Heart left ventricle (tissue), 16 donors: ENCODE data around the gene ARPC2. TPM values are rescaled to one million over a fixed set of nuclear protein-coding genes. Genes with fewer than 3 reads are reported as not detected.
A peak's percentile ranks its signal among the peaks of the same experiment; 100 is the strongest.

Experiments
- ATAC-seq, 4 donors: fragments of 200-7000 bp; cut with Tn5 transposase; one replicate each; pipeline ENCODE4 v1.9.1; 2020 to 2022; ENCODE audit warnings: moderate library complexity in 4 of 4, mild to moderate bottlenecking in 3 of 4, moderate number of reproducible peaks in 1 of 4
- DNase-seq, 5 donors: peaks; one replicate each; pipeline ENCODE4 v3.0.0-alpha.2; 2020
- H3K27ac ChIP-seq, 12 donors: fragments of 200-600 bp; sonication (generic) in 4 of 12; one replicate each; pipeline versions ENCODE4 v1.5.0 to v1.8.0; 2016 to 2022; ENCODE audit warnings: mild to moderate bottlenecking in 2 of 12
- H3K27me3 ChIP-seq, 9 donors: fragments of 200-600 bp; sonication (generic) in 2 of 9; one replicate each; pipeline versions ENCODE4 v1.5.1 to v1.8.0; 2016 to 2022; ENCODE audit warnings: mild to moderate bottlenecking in 3 of 9
- H3K36me3 ChIP-seq, 9 donors: fragments of 200-600 bp; sonication (generic) in 2 of 9; one replicate each; pipeline versions ENCODE4 v1.5.0 to v1.8.0; 2018 to 2022; ENCODE audit warnings: mild to moderate bottlenecking in 2 of 9
- H3K4me1 ChIP-seq, 12 donors: fragments of 200-600 bp; sonication (generic) in 4 of 12; one replicate each; pipeline versions ENCODE4 v1.5.0 to v1.8.0; 2016 to 2022; ENCODE audit warnings: mild to moderate bottlenecking in 3 of 12
- H3K4me3 ChIP-seq, 12 donors: fragments of 200-600 bp; sonication (generic) in 4 of 12; one replicate each; pipeline versions ENCODE4 v1.5.0 to v1.8.0; 2017 to 2022; ENCODE audit warnings: mild to moderate bottlenecking in 9 of 12, moderate library complexity in 4 of 12
- H3K9me3 ChIP-seq, 12 donors: fragments of 200-600 bp; sonication (generic) in 4 of 12; one replicate each; pipeline versions ENCODE4 v1.5.0 to v1.8.0; 2016 to 2022; ENCODE audit warnings: mild to moderate bottlenecking in 1 of 12
- CTCF ChIP-seq, 12 donors: fragments of 200-600 bp; sonication (generic) in 4 of 12; IDR thresholded peaks; one replicate each; pipeline versions ENCODE4 v1.5.0 to v1.8.0; 2018 to 2022; ENCODE audit warnings: antibody characterized with exemption in 12 of 12, mild to moderate bottlenecking in 5 of 12
- POLR2A ChIP-seq, 2 donors: fragments of 450-650 bp; IDR thresholded peaks; one replicate each; pipeline ENCODE4 v1.6.1; 2017; ENCODE audit warnings: antibody characterized with exemption in 2 of 2, mild to moderate bottlenecking in 2 of 2, moderate library complexity in 2 of 2
- WGBS, 4 donors: extraction: QIAGEN DNeasy Blood & Tissue Kit in 2 of 4; methylation state at CpG; one replicate each; pipeline versions ENCODE4 v1.1.5 to v1.1.7; 2013 to 2018; 5-methylcytosine and 5-hydroxymethylcytosine counted together
- intact Hi-C, 10 donors: fragments of 100-400 bp; cut with DNase I; formaldehyde crosslinking; loops; one replicate each; pipeline versions ENCODE4 v1.11.1 to v1.14.2; 2022
- polyA plus RNA-seq, 2 donors: library from polyadenylated mRNA; stranded (reverse); fragments of 200-250 nt; gene quantifications; one replicate each; pipeline ENCODE4 v1.2.3, GENCODE V29; 2013
- total RNA-seq, 9 donors: library from RNA; depleted of rRNA in 2 of 9; stranded (reverse); fragments of >200 nt in 2 of 9; fragmentation: NEBNext Ultra II Directional in 3 of 9; extraction: Animal tissue kit (Norgen Biotek cat#: 25700) in 3 of 9; gene quantifications; one replicate each; pipeline versions ENCODE4 v1.1.0 to v1.2.4, GENCODE V29; 2016 to 2023
- donor health status: ischemic (EF 13 %, LVEDD 7.1; RV severe dilation, severe dysfunction).
- donor health status: healthy with polysubstance abuse.
- donor health status: DM: no; HTN: yes; CAD: no.
- donor health status: DM: no; HTN: no; CAD: no.
- donor health status: ischemic (EF 25% LVEDD 6.9; RV normal size, moderate dysfunction).
- donor health status: ischemic (EF 25% LVEDD 5.7; RV mildly dilated, moderate dysfunction).
- donor health status: healthy.
- donor health status: DM: yes; HTN: yes; CAD: no.
- donor health status: ischemic (EF 35%, LVEDD 5.7; RV mildly dilated, moderate dysfunction).
- donor health status: nonischemic (EF 11% LVEDD 7.7; RV severe dilation, severe dysfunction).
- donor health status: DM: yes; HTN: yes; CAD: no.
- donor health status: PGD.
- donor health status: ischemic (EF 29% LVEDD 5.4; RV normal size, mild dysfunction).
- donor health status: nonischemic (EF 23%, LVEDD 6.1; RV moderate dilation, normal function).

The ARPC2 gene
- total and polyA plus RNA-seq, 11 donors, result 64.9 to 278 (median 139) TPM

GRCh38 chr2:218180467-218181114 lies 36.4 kb upstream of the ARPC2 start:
- no peaks in the 10 kb centered on the region for H3K4me1 ChIP-seq
- H3K36me3 ChIP-seq, result no peaks in the 10 kb centered on the region
- H3K4me3 ChIP-seq, result no peak overlapping the region
- ATAC-seq (no peak), DNase-seq (no peak)
- H3K9me3 ChIP-seq, result no peaks in the 10 kb centered on the region
- 66 to 70% (median 68%) methylated on average over 9 of the region's 9 CpGs for WGBS, 4 donors
- no peak overlapping the region for H3K27ac ChIP-seq
- no peaks in the 10 kb centered on the region for H3K27me3 ChIP-seq
- no peak for TF ChIP-seq POLR2A (IDR thresholded peaks at IDR 0.05)
- TF ChIP-seq CTCF (IDR thresholded peaks at IDR 0.05), result no peak
- intact Hi-C loops, result loop anchor here in 6 of 10 donors (10.0 kb wide), 5 partner anchors 174 to 294 kb away; partner anchors contain the start of genes CATIP (in 2 of the 6) and CTDSP1 (in 2 of the 6)

GRCh38 chr2:218184331-218184730 lies 32.7 kb upstream of the ARPC2 start:
- DNase-seq (no peak), ATAC-seq (no peak)
- Histone ChIP-seq H3K36me3 (no peaks in the 10 kb centered on the region), H3K27ac (no peak overlapping the region), H3K9me3 (no peaks in the 10 kb centered on the region), H3K4me3 (no peak overlapping the region), H3K4me1 (peaks cover 0 to 11% (median 2%) of the 10 kb centered on the region in 12 donors), H3K27me3 (no peaks in the 10 kb centered on the region)
- TF ChIP-seq POLR2A (IDR thresholded peaks at IDR 0.05) (no peak), CTCF (IDR thresholded peaks at IDR 0.05) (no peak)
- intact Hi-C loops, result loop anchor here in 6 of 10 donors (10.0 kb wide), 5 partner anchors 170 to 290 kb away; partner anchors contain the start of genes CATIP (in 2 of the 6) and CTDSP1 (in 2 of the 6)
- 88 to 94% (median 92%) methylated on average over 1 of the region's 1 CpG for WGBS, 4 donors

- Histone ChIP-seq H3K36me3 (no peaks in the 10 kb centered on the region), H3K27me3 (no peaks in the 10 kb centered on the region), H3K27ac (peak overlapping the region in 1 of 12 donors; percentile 52), H3K9me3 (no peaks in the 10 kb centered on the region), H3K4me3 (peak overlapping the region in 1 of 12 donors; percentile 19), H3K4me1 (peaks cover 0 to 11% (median 2%) of the 10 kb centered on the region in 12 donors)
- WGBS, 4 donors, result 35 to 45% (median 36%) methylated on average over 8 of the region's 8 CpGs
- peak in 4 of 5 donors; percentile 46 to 66 (median 58) for DNase-seq
- ATAC-seq, result peak; percentile 80 to 94 (median 92)
- peak; percentile 69 to 85 (median 80) for TF ChIP-seq CTCF (IDR thresholded peaks at IDR 0.05)
- TF ChIP-seq POLR2A (IDR thresholded peaks at IDR 0.05), result no peak
- intact Hi-C loops, result loop anchor here (2.0 to 10.0 kb wide), 14 partner anchors 66 to 288 kb away; partner anchors contain the start of genes CATIP (in 5 of the 10), AAMP (in 2 of the 10), CTDSP1 (in 2 of the 10) and PNKD (in 2 of the 10)
Measured at GRCh38 chr2:218186355-218186766, 30.6 kb upstream of the ARPC2 start.

- intact Hi-C loops, result loop anchor here (2.0 to 10.0 kb wide), 14 partner anchors 65 to 288 kb away; partner anchors contain the start of genes CATIP (in 5 of the 10), AAMP (in 2 of the 10), CTDSP1 (in 2 of the 10) and PNKD (in 2 of the 10)
Measured at GRCh38 chr2:218186876-218187275, 30.1 kb upstream of the ARPC2 start.

More at GRCh38 chr2:218186876-218187275, 30.1 kb upstream of the ARPC2 start:
- Histone ChIP-seq H3K4me1 (peaks cover 0 to 11% (median 2%) of the 10 kb centered on the region in 12 donors), H3K36me3 (no peaks in the 10 kb centered on the region), H3K27me3 (no peaks in the 10 kb centered on the region), H3K9me3 (no peaks in the 10 kb centered on the region), H3K27ac (peak overlapping the region in 1 of 12 donors; percentile 52), H3K4me3 (no peak overlapping the region)
- DNase-seq, result no peak
- no peak for TF ChIP-seq CTCF (IDR thresholded peaks at IDR 0.05)
- no peak for TF ChIP-seq POLR2A (IDR thresholded peaks at IDR 0.05)
- 56 to 92% (median 68%) methylated on average over 1 of the region's 1 CpG for WGBS, 4 donors
- ATAC-seq, result no peak
